GM23248 (cell line): ENCODE data around the gene CRYBB1.

Experiments used
- EZH2 ChIP-seq: fragments of 200-600 bp; sonication (generic); IDR thresholded peaks from 2 replicates; pipeline ENCODE4 v1.6.1; 2018; ENCODE audit warnings: antibody characterized with exemption, mild to moderate bottlenecking; ENCODE audit not compliant: insufficient read depth, poor library complexity, severe bottlenecking
- EZH2phosphoT487 ChIP-seq: fragments of 200-600 bp; sonication (generic); IDR thresholded peaks from 2 replicates; pipeline ENCODE4 v1.6.1; 2018; ENCODE audit warnings: antibody characterized with exemption, moderate library complexity, mild to moderate bottlenecking, low read depth; ENCODE audit not compliant: insufficient read depth

- TF ChIP-seq EZH2 = no peak
- no peak for TF ChIP-seq EZH2phosphoT487
Observed at GRCh38 chr22:26619510-26619909, 1.7 kb upstream of the CRYBB1 start.
